Measurements from ENCODE around the gene CYB561.

Gene CYB561

DNA sequence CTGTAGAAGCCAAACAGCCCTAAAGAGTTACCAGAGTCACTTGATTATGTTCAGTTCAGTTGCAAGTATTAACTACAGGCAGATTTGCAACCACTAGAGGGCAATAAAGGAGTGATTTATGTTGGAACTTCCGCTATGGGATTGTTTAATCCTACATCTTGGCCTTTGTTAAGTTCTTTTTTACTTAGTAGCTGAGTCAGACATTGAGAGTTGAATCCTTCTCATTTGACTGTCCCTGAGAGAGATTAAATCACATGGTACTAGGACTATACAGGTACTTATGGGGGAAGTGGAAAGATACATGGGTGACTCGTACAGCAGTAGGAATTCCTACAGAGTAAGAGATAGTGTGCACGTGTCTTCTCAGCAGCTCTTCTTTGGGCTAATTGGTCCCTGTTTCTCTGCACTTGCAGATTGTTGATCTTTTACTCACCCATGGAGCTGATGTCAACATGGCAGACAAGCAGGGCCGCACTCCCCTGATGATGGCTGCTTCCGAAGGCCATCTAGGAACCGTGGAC, 40.3 kb downstream of the CYB561 start:
- DNase-seq, result peak; percentile 14 to 61 (median 27)

DNA sequence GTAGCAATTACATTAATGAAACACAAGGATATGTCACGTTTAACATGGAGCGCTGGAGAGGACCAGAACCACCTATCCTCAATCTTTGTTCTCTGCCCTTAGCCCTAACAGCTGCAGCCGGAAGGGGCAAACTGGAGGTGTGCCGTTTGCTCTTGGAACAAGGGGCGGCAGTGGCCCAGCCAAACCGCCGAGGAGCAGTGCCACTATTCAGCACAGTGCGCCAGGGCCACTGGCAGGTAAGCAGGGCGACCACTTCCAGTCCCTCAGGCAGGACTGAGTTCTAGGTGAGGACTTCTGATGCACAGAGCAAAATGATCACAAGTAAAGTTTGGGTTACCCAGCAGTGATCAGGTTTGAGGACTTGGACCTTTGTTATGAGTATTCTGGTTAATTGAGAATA, 41.1 kb downstream of the CYB561 start:
- DNase-seq, result no peak

DNA sequence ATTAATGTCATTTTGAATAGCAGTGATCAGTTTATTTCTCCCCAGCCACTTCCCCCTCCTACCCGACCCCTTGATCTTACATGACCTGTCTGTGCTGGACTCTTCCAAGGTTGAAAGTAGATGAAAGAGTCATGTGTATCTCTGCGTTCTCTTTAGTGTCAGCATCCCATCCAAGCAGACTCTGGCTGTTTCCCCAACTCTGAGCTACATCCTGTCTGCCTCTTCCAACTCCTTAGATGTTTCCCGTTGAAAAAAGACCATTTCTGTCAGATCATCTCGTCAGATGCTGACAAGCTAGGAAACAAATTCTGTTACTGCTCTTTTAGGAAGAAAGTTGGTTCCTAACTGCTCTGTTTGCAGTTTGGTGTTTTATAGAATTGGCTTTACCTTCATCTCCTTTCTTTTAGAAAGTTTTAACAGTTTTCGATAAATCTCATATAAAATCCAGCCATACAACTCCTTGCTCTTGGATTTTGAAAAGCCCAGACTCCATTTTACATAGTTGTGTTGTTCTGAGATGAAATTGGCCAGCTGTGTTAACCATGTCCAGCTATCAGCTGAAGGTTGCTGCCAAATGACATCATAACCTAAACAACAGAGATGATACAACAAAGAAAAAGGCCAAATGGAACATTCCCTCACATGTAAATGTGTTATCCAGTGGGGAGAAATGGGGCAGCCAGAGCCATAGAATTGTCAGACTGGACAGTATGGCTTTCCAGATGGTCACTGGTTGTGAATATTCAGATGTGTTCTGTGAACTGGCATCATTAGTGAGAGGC, 43.5 kb downstream of the CYB561 start:
- DNase-seq, result no peak

DNA sequence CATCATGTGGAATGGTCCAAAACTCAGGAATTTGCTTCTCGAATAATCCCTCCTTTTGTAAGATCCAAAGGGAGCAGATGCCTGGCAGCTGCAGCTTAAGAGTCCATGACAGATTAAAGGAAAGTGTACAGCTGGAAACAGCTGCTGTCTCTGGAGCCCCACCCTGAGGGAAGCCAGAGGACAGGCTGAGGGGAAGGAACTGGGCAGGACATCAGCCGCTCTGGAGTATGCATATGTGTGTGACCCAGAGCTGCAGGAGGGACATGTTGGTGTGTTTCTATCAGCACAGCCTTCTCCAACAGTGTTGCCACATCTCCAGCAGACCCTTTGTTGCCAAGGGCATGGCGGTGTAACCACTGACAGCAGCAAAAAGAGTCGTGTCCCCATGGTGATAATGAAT, 46.2 kb downstream of the CYB561 start:
- DNase-seq, result peak in 1 of 3 experiments; percentile 16

DNA sequence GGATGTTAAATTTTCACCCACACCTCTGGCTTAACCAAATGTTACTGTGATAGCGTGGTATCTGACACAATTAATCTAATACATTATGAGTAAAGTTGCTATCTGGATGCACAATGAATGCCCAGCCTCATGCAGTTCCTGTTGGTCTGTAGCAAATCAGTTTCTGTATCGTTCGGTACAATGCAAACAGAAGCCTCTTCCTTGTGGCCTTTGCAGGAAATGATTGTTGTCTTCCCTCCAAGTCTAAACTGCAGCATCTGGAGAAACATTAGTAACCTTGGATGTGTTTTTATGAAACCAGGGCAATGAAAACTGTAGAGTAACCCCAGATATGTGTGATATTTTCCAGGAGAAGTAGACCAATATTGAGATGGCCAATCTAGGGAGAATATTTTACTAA, 46.8 kb downstream of the CYB561 start:
- no peak for DNase-seq

DNA sequence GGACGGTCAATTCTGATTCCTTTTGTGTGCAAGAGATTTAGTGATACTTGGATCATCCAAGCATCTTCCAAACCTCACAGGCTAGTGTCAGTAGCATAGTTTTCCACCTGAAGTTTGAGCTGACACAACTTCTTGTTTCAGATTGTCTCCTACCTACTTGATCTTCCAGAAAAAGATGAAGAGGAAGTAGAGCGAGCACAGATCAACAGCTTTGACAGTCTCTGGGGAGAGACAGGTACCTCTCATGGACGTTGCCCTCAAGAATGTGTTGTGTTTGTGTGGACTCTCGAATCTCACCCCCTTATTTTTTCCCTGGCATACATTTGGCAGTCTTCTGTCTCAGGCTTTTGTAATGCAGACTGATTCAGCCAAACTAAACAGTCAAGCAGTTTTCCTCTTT, 47.4 kb downstream of the CYB561 start:
- DNase-seq, result no peak

DNA sequence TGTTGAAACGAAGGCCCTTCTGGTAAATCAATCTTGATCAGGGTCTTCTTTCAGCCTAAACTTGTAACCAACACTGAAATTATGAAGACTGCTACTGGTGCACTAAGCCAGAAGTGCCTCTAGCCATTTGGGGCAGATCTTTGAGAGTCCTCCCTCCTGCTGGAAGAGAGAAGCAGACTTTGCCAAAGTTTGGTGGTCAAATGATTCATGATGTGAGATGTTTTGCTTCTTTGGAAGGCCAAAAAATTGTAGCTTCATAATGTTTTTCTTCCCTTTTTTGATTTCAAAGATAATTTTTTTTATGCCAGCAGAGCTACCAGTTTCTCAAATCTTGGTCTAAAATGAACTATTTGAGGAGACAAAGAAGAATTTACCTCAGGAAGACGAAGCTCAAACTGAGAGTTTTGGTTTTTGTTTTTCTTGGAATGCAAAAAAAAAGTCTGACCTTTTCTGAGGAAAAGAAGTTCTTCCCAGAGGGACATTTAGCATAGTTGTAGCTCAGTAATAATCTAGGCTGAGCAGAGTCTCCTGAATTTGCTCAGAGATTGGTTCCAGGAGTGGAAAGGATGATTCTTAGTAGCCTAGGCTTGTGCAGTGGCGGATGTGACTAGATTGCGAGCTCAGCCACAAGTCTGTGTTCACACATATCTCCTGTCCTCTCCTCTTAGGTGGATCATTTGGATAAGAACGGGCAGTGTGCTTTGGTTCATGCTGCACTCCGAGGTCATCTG, 50.9 kb downstream of the CYB561 start:
- DNase-seq, result no peak

DNA sequence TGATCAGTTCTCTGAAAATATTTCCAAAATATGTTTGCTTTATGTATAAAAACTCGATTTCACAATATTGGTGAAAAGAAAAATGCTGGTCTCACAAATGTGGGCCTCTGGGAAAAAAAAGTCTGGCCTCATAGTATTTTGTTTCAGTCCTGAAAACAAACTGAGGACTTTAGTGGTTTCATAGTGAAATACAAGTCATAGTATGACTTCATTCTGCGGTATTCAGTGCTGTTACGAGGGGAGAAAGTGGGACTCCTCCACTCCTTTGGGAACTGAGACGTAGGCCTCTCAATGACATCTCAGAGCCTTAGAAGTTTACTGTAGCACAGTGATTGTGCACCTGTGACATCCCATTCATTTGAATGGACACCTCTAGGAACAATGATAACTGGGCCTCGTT, 56.0 kb downstream of the CYB561 start:
- no peak for DNase-seq

DNA sequence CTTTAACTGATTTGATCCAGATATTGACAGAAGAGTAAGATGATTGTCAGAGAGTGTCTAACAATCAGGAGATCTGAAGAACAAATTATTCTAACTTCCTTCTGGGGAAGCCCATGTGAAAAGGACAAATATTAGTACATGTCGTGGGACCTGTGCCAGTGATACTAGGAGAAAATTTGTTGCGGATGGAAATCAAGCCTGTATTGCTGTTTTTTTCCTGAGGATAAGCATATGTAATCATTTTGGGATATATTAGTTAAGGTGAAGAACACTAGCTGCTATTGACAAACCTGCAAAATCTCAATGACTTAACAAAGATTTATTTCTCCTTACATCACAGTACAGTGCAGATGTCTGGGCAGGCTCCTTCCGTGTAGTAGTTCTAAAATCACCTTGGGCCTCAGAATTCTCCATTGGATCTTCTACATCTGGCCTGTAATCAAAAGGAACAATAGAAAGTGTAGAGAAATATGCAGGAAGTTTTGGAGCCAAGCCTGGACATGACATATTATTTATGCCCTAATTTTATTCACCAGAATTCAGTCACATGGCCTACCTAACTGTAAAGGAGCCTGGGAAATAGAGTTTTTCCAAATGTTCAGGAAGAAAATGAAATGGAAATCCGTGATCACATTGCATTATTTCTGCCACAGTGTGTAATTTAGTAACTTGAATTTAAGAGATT, 58.3 kb downstream of the CYB561 start:
- no peak for DNase-seq

DNA sequence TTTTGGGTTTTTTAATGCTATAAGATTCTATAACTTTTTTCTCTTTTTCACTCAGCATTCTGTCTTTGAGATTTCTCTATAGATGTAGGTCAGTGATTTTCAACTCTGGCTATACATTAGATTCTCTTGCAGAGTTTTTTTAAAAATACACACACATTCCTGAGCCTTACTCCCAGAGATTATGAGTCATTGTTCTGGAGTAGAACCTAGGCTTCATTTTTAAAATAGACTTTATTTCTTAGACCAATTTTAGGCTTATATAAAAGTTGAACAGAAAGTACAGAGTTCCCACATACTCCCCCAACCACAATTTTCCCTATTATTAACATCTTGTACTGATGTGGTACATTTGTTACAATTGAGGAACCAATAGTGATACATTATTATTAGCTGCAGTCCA, 63.3 kb downstream of the CYB561 start:
- no peak for DNase-seq

Measured in NCI-H1417 (cell line).